22Rv1 (cell line): ENCODE measurements around the gene DIP2A.

ENCODE experiments used
- H3K27ac ChIP-seq: fragments of 450-650 bp; 2 replicates; pipeline ENCODE4 v1.5.1; 2017
- ZFX ChIP-seq: fragments of 450-650 bp; IDR thresholded peaks from 2 replicates; pipeline ENCODE4 v1.6.1; 2017; ENCODE audit warnings: antibody characterized with exemption, borderline replicate concordance
- TF ChIP-seq, protein P1 (sequence below): fragments of 450-650 bp; IDR thresholded peaks from 2 replicates; pipeline ENCODE4 v1.5.1; 2017; ENCODE audit warnings: mild to moderate bottlenecking

DIP2A gene

DNA sequence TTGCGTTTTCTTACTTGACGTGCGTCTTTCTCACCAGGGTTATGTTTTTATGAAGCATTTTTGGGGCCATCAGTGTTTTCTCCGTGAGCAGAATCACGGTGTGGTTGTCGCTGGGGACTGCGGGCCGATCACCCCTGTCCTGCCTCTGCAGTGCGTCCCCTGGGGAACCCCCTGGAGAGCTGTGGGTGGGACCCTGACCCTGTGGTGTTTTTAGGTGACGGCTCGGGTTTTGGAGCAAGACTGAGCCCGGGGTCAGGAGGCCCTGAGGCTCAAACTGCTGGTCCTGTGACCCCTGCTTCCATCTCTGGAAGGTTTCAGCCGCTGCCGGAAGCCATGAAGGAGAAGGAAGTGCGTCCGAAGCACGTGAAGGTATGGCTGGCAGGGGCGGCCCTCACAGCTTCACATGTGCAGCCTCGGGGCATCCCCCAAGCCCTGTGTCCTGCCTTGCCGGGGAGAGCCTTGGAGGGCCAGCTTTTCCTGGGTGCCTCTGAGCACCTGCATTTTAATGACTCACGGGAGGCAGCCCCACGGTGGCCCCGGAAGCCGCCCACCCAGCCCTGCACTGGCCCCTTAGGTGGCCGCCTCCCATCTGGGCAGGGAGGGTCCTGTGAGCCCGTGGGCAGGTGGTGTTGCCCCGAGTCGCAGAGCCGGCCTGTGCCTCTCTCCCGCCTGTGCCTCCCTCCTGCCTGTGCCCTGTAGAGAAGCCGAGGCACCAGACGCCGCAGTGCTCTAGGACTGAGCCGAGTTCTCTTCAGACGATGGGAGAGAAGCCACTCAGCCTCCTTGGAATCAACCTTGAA is 36.7 kb upstream of the DIP2A start:
- TF ChIP-seq, protein P1, sequence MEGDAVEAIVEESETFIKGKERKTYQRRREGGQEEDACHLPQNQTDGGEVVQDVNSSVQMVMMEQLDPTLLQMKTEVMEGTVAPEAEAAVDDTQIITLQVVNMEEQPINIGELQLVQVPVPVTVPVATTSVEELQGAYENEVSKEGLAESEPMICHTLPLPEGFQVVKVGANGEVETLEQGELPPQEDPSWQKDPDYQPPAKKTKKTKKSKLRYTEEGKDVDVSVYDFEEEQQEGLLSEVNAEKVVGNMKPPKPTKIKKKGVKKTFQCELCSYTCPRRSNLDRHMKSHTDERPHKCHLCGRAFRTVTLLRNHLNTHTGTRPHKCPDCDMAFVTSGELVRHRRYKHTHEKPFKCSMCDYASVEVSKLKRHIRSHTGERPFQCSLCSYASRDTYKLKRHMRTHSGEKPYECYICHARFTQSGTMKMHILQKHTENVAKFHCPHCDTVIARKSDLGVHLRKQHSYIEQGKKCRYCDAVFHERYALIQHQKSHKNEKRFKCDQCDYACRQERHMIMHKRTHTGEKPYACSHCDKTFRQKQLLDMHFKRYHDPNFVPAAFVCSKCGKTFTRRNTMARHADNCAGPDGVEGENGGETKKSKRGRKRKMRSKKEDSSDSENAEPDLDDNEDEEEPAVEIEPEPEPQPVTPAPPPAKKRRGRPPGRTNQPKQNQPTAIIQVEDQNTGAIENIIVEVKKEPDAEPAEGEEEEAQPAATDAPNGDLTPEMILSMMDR: no peak
- no peak for TF ChIP-seq ZFX
- no peak overlapping the region for H3K27ac ChIP-seq

DNA sequence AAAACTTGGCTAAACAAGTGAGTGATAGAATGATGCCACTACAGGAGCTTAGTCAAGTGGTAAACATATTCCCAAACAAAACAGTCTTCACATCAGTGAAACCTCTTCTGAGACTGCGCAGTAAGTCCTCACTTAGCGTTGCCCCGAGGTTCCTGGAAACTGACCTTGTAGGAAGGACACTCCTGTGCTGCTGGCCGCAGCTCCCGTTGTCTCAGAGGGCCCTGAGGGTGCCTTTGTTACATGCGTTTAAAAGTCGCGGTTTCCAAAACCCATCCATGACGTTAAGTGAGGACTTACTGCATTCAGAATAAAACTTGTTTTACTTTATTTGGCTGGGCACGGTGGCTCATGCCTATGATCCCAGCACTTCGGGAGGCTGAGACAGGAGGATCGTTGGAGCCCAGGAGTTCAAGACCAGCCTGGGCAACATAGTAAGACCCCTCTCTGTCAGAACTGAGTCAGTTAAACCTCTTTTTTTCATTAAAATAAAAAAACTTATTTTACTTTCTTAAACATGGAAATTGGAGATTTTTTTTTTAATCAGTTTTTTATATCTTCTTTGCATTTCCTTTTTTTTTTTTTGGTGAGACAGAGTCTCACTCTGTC is 36.0 kb upstream of the DIP2A start:
- TF ChIP-seq, protein P1: no peak
- no peak for TF ChIP-seq ZFX
- no peak overlapping the region for H3K27ac ChIP-seq

DNA sequence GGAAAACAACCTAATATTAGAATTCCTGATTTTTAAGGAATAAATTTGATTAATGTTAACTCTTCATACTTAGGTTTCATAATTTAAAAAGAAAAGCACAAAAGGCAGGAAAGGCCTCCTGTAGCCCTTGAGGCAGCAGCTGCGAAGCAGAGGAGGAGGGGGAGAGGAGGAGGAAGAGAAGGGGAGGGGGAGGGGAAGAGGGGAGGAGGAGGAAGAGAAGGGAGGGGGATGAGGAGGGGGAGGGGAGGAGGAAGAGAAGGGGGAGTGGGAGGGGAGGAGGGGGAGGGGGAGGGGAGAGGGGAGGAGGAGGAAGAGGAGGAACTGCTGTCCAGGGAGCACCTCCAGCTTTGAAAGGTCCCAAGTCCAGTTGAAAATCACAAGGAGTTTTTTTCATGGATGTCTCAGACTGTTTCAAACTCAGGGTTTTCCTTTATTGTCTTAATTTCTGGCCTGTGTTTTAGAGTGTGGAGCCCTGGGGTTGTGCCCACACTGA is 35.1 kb upstream of the DIP2A start:
- no peak overlapping the region for H3K27ac ChIP-seq

DNA sequence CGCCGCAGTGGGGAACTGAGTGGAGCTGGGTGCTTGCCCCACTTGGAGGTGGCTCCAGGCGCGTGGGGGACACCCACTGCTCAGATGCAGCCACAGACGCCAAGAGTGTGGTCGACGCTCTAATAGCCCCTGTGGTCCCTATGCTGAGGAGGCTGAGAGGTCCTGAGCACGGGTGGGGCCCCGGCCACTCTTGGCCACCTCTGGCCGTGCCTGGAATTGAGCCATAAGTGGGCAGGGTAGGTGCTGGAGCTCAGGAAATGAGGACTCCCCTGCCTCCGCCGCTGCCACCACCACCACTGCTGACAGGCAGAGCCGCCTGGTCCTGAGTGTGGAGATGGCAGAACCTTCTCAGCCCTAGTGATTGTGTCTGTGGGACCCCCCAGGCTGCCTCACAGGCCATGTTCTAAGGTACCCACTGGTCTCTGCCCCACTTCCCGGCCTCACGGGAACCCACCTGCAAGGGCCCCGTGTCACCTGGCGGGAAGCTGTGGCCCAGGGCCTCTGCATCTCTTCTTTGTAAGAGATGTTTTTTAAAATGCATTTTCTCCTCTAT is 34.6 kb upstream of the DIP2A start:
- TF ChIP-seq ZFX: no peak
- TF ChIP-seq, protein P1: no peak
- H3K27ac ChIP-seq: no peak overlapping the region

More for the DNA sequence above, 35.1 kb upstream of the DIP2A start:
- TF ChIP-seq ZFX: no peak
- TF ChIP-seq, protein P1: no peak

DNA sequence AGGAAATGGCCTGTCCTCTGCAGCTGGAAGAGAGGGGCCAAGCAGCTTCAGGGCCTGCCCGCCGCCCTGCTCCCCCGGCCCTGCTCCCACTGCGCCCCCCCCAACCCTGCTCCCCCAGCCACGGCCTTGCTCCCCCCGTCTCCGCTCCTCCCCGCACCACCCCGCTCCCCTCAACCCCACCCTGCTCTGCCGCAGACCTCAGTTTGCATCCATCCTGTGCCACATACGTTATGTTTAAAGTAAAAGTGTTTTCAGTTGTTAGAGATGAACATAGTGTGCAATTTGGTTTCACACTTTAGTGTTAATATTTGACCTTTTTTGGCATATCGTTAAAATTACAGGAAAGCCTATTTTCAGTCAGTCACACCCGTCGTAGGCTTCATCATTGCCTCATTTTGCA is 34.1 kb upstream of the DIP2A start:
- no peak overlapping the region for H3K27ac ChIP-seq
- TF ChIP-seq ZFX: no peak
- TF ChIP-seq, protein P1: no peak

DNA sequence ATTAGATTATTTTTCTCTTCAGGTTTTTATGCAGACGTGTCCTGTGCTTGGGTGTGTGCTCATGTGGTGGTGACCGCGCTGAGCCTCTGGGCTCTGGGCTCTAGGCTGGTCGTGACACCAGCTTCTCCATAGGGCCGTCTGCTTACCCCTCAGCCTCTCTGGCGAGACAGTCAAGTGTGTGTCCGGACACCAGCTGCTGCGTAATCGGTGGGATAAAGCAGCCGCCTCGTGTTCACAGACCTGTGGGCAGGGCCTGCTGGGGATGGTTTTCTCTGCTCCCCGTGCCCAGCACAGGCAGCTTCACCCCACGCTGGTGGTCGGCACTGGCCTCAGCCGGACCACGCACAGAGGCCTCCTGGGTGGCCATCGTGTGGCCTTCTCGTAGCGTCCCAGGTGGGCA is 33.6 kb upstream of the DIP2A start:
- no peak overlapping the region for H3K27ac ChIP-seq
- TF ChIP-seq, protein P1: no peak
- no peak for TF ChIP-seq ZFX

DNA sequence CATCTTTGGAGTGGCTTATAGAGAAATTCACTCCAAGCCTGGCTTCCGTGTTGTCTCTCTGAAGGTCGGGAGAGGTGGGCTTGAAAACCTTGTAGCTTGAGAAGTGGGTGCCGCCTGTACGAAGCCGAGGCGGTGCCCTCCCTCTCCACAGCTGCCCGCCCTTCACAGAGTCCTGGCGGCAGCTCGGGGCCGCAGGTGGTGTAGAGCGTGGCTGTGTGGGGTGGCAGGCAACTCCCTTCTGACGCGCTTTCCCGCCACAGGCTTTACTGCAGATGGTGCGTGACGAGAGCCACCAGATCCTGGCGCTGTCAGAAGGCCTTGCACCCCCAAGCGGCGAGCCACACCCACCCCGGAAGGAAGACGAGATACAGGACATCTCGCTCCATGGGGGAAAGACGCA is 33.1 kb upstream of the DIP2A start:
- TF ChIP-seq, protein P1: no peak
- no peak for TF ChIP-seq ZFX
- no peak overlapping the region for H3K27ac ChIP-seq
